NCI-H748 (cell line): ENCODE results near the gene CLTB.
"Not testable (repeated sequence)": the region's sequence is repeated elsewhere in the genome, so short reads cannot be mapped to it uniquely, and the experiment has no call there.

Source experiments
- DNase-seq: peaks from one replicate; lab custom pipeline; 2025; ENCODE audit not compliant: unreplicated experiment; lab: John Stamatoyannopoulos, UW

CLTB gene

GRCh38 chr5:176427971-176428370, 11.6 kb upstream of the CLTB start:
- no peak for DNase-seq

GRCh38 chr5:176426876-176427275, 10.5 kb upstream of the CLTB start:
- DNase-seq, result no peak

GRCh38 chr5:176425791-176426190, 9.5 kb upstream of the CLTB start:
- no peak for DNase-seq

- no peak for DNase-seq
Observed at GRCh38 chr5:176425138-176425537, 8.8 kb upstream of the CLTB start.

- no peak for DNase-seq
Observed at GRCh38 chr5:176424181-176424580, 7.8 kb upstream of the CLTB start.

GRCh38 chr5:176420972-176421544, 4.7 kb upstream of the CLTB start:
- no peak for DNase-seq

- DNase-seq, result no peak
Observed at GRCh38 chr5:176420086-176420485, 3.7 kb upstream of the CLTB start.

- no peak for DNase-seq
Observed at GRCh38 chr5:176418251-176418650, 1.9 kb upstream of the CLTB start.

GRCh38 chr5:176416965-176417364, 626 bp upstream of the CLTB start:
- DNase-seq, result no peak

- DNase-seq, result no peak
Observed at GRCh38 chr5:176415240-176415951, 943 bp downstream of the CLTB start.

- DNase-seq, result no peak
Observed at GRCh38 chr5:176414704-176415103, 1.6 kb downstream of the CLTB start.

GRCh38 chr5:176413709-176414191, 2.6 kb downstream of the CLTB start:
- no peak for DNase-seq

- DNase-seq, result no peak
Observed at GRCh38 chr5:176413255-176413565, 3.1 kb downstream of the CLTB start.

- no peak for DNase-seq
Observed at GRCh38 chr5:176412517-176413254, 3.7 kb downstream of the CLTB start.

- no peak for DNase-seq
Observed at GRCh38 chr5:176410486-176411180, 5.7 kb downstream of the CLTB start.

GRCh38 chr5:176409765-176410164, 6.6 kb downstream of the CLTB start:
- DNase-seq, result no peak

GRCh38 chr5:176408590-176408989, 7.7 kb downstream of the CLTB start:
- no peak for DNase-seq

GRCh38 chr5:176408252-176408573, 8.1 kb downstream of the CLTB start:
- DNase-seq, result not testable (repeated sequence)

GRCh38 chr5:176407456-176408251, 8.7 kb downstream of the CLTB start:
- DNase-seq, result no peak

- DNase-seq, result no peak
Observed at GRCh38 chr5:176406436-176407052, 9.8 kb downstream of the CLTB start.
